HG03565 (cell line): ENCODE measurements around the gene OR52E6.

Experiments
- ATAC-seq: cut with Tn5 transposase; IDR thresholded peaks from one replicate; pipeline ENCODE4 v1.9.1; 2021; ENCODE audit warnings: mild to moderate bottlenecking, moderate library complexity; ENCODE audit not compliant: unreplicated experiment

The OR52E6 gene

DNA sequence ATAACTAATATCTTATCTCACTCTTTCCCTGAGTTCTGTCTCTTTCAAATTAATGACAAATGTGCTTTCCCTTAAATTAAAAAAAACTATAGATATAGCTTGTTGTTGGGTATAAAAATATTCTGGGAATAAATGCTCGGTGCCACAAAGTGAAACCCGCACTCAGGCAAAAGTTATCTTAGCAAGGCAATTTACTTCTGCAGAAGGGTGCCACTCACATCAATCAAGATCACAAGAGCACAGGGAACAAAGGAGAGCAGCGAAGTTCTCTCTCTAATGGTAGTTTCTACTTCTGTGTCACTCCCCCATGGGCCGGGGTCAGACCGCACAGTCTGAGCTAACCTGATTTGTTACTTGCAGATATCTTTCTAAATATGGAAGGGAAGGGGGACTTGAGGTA, 37.7 kb downstream of the OR52E6 start:
- ATAC-seq = no peak

DNA sequence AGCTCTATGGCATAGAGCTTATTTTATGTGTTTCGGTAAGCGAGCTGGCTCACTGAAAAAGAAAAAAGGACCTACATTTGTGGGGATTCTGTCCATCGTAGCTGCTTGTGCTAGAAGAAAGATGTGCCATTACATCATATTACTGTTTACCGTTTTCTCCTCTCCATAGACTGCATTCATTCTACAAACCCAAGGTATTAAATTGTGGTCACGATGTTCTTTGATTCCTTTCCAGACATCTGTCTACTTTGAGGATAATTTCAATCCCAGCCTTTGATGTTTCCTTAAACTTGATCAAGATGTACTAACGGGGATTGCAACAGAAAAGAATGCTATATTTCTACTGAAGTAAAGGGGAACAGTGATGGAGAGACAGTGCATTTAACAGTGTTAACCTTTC, 45.2 kb downstream of the OR52E6 start:
- ATAC-seq = no peak

DNA sequence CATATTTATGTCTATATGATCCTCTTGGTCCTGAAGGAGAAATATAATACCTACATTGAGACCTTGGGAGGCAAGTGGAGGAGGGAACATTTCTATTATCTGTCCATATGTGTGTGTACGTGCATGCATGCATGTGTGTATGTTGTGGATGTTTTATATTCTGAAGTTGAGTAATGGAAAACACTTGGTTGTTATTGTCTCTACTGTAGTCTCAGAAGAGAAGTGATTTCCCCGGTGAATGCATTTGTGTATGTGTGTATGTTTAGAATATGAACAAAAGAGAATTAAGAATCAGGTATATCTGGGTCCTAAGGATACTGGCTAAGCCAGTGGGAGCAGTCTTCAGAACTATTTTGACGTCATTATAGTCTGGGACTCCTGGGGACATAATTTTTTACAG, 50.5 kb downstream of the OR52E6 start, which contains the start of gene OR52N1:
TSS of gene OR52N1 (minus strand) at position 101 of the 400 bp plus-strand sequence. CDS start 2,449 bp downstream, outside the sequence.
- no peak for ATAC-seq
